ENCODE results near the gene BMP6. TPM values are rescaled to one million over a fixed set of nuclear protein-coding genes. Genes with fewer than 3 reads are reported as not detected.

The BMP6 gene
- total and polyA plus RNA-seq, 10 of the 15 experiments (the other 5 are each of a cell fraction or from before 2014, with no cell fraction given) = 0.02 to 0.15 (median 0.05) TPM; not detected in 5

DNA sequence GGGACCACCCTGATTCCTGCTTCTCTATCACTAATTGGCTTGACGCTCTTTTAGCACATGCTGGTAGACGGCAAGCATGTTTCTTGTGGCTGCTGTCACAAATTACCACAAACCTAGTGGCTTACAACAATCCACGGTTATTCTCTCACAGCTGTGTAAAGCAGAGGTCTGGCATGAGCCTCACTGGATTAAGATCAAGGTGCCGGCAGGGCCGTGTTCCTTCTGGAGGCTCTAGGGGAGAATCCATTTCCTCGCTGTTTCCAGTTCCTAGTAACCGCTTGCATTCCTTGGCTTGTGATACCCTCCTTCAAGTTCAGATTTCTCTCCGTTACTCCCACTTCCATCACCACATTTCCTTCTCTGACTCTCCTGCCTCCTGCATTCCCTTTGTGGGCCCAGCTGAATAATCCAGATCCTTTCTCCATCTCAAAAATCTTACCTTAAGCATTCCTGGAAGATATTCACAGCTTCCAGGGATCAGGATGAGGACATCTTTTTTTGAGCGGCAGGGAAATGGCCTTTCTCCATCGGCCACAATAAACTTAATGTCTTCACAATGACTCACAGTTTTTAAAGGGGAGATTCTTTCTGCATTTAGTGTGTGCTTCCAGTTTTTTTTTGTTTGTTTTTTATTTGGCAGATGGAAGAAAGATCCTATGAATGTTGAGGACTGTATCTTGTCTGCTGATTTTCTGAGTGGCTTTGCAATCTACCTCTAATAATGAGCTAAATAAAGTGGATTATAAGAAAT is 39.9 kb downstream of the BMP6 start:
- no peak overlapping the region for H3K9ac ChIP-seq (ENCODE audit: control insufficient read depth, insufficient read depth, low read length)
- intact Hi-C loops (cut with micrococcal nuclease; ENCODE audit: unreplicated experiment) (no loop called here), in situ Hi-C loops (cut with MboI) (no loop called here)
- RAD21 ChIA-PET (ENCODE audit: unreplicated experiment) = no interaction called here
- ATAC-seq (no peak), FAIRE-seq (no peak), DNase-seq (ENCODE audit: low read depth, low spot score) (no peak)
- no peaks in the 10 kb centered on the region for H3K4me1 ChIP-seq (ENCODE audit: control insufficient read depth, insufficient read depth, low read length)
- H3K4me3 ChIP-seq = no peak overlapping the region
- no peak overlapping the region for H2AFZ ChIP-seq (ENCODE audit: control insufficient read depth, low read depth, low read length)
- POLR2A ChIA-PET = interaction anchor here (0.7 kb wide), 1 partner anchor 1203 kb away, joined by 3 read pairs; no protein-coding TSS in a partner anchor
- no peak for TF ChIP-seq NR2C2 (IDR thresholded peaks at IDR 0.05; ENCODE audit: borderline replicate concordance, control insufficient read depth, insufficient read length, low read depth)
- TF ChIP-seq, protein P1, sequence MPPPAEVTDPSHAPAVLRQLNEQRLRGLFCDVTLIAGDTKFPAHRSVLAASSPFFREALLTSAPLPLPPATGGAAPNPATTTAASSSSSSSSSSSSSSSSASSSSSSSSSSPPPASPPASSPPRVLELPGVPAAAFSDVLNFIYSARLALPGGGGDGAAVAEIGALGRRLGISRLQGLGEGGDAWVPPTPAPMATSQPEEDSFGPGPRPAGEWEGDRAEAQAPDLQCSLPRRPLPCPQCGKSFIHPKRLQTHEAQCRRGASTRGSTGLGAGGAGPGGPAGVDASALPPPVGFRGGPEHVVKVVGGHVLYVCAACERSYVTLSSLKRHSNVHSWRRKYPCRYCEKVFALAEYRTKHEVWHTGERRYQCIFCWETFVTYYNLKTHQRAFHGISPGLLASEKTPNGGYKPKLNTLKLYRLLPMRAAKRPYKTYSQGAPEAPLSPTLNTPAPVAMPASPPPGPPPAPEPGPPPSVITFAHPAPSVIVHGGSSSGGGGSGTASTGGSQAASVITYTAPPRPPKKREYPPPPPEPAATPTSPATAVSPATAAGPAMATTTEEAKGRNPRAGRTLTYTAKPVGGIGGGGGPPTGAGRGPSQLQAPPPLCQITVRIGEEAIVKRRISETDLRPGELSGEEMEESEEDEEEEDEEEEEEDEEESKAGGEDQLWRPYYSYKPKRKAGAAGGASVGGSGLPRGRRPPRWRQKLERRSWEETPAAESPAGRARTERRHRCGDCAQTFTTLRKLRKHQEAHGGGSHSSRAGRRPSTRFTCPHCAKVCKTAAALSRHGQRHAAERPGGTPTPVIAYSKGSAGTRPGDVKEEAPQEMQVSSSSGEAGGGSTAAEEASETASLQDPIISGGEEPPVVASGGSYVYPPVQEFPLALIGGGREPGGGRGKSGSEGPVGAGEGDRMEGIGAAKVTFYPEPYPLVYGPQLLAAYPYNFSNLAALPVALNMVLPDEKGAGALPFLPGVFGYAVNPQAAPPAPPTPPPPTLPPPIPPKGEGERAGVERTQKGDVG (CRISPR knock-in tag; IDR thresholded peaks at IDR 0.05) = no peak
- TF ChIP-seq JUND (IDR thresholded peaks at IDR 0.05; ENCODE audit: low read depth, low read length) = no peak
- no peak for TF ChIP-seq MYB (IDR thresholded peaks at IDR 0.05; ENCODE audit: borderline replicate concordance, low read depth, low read length)
- no peak for TF ChIP-seq RFX5 (IDR thresholded peaks at IDR 0.05; ENCODE audit: low read depth, low read length)
- TF ChIP-seq, protein P2, sequence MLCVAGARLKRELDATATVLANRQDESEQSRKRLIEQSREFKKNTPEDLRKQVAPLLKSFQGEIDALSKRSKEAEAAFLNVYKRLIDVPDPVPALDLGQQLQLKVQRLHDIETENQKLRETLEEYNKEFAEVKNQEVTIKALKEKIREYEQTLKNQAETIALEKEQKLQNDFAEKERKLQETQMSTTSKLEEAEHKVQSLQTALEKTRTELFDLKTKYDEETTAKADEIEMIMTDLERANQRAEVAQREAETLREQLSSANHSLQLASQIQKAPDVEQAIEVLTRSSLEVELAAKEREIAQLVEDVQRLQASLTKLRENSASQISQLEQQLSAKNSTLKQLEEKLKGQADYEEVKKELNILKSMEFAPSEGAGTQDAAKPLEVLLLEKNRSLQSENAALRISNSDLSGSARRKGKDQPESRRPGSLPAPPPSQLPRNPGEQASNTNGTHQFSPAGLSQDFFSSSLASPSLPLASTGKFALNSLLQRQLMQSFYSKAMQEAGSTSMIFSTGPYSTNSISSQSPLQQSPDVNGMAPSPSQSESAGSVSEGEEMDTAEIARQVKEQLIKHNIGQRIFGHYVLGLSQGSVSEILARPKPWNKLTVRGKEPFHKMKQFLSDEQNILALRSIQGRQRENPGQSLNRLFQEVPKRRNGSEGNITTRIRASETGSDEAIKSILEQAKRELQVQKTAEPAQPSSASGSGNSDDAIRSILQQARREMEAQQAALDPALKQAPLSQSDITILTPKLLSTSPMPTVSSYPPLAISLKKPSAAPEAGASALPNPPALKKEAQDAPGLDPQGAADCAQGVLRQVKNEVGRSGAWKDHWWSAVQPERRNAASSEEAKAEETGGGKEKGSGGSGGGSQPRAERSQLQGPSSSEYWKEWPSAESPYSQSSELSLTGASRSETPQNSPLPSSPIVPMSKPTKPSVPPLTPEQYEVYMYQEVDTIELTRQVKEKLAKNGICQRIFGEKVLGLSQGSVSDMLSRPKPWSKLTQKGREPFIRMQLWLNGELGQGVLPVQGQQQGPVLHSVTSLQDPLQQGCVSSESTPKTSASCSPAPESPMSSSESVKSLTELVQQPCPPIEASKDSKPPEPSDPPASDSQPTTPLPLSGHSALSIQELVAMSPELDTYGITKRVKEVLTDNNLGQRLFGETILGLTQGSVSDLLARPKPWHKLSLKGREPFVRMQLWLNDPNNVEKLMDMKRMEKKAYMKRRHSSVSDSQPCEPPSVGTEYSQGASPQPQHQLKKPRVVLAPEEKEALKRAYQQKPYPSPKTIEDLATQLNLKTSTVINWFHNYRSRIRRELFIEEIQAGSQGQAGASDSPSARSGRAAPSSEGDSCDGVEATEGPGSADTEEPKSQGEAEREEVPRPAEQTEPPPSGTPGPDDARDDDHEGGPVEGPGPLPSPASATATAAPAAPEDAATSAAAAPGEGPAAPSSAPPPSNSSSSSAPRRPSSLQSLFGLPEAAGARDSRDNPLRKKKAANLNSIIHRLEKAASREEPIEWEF (IDR thresholded peaks at IDR 0.05; ENCODE audit: insufficient replicate concordance, low read depth, low read length) = no peak
- TF ChIP-seq, protein P3, sequence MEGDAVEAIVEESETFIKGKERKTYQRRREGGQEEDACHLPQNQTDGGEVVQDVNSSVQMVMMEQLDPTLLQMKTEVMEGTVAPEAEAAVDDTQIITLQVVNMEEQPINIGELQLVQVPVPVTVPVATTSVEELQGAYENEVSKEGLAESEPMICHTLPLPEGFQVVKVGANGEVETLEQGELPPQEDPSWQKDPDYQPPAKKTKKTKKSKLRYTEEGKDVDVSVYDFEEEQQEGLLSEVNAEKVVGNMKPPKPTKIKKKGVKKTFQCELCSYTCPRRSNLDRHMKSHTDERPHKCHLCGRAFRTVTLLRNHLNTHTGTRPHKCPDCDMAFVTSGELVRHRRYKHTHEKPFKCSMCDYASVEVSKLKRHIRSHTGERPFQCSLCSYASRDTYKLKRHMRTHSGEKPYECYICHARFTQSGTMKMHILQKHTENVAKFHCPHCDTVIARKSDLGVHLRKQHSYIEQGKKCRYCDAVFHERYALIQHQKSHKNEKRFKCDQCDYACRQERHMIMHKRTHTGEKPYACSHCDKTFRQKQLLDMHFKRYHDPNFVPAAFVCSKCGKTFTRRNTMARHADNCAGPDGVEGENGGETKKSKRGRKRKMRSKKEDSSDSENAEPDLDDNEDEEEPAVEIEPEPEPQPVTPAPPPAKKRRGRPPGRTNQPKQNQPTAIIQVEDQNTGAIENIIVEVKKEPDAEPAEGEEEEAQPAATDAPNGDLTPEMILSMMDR (IDR thresholded peaks at IDR 0.05 in 2 of 3, conservative IDR thresholded peaks at IDR 0.05 in 1 of 3; ENCODE audit: control insufficient read depth in 2 of 3, extremely low read depth in 1 of 3, insufficient read depth in 1 of 3, low read depth in 3 of 3, low read length in 3 of 3) = no peak
- TF ChIP-seq, protein P4, sequence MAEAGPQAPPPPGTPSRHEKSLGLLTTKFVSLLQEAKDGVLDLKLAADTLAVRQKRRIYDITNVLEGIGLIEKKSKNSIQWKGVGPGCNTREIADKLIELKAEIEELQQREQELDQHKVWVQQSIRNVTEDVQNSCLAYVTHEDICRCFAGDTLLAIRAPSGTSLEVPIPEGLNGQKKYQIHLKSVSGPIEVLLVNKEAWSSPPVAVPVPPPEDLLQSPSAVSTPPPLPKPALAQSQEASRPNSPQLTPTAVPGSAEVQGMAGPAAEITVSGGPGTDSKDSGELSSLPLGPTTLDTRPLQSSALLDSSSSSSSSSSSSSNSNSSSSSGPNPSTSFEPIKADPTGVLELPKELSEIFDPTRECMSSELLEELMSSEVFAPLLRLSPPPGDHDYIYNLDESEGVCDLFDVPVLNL (IDR thresholded peaks at IDR 0.05; ENCODE audit: low read depth, low read length) = no peak
- H3K4me2 ChIP-seq (ENCODE audit: control insufficient read depth, insufficient read depth) = no peak overlapping the region
- no peaks in the 10 kb centered on the region for H3K36me3 ChIP-seq (ENCODE audit: control insufficient read depth in 2 of 2, insufficient read depth in 2 of 2, low read length in 1 of 2)
- H3K27ac ChIP-seq (ENCODE audit: control insufficient read depth, insufficient read depth) = no peak overlapping the region
- no peaks in the 10 kb centered on the region for H3K79me2 ChIP-seq (ENCODE audit: control insufficient read depth, insufficient read depth, low read length)
- CTCF ChIA-PET = no interaction called here
- BruUV-seq (replicated peaks) = no TSS peak
- 74% methylated on average over 10 of the region's 10 CpGs for WGBS (ENCODE audit: insufficient coverage, insufficient replicate concordance, low lambda C conversion rate, missing lambda C conversion rate)
- SMC1A ChIA-PET (ENCODE audit: uncharacterized antibody, unreplicated experiment) = no interaction called here
- H3K27me3 ChIP-seq (replicated peaks in 1 of 2; ENCODE audit: control insufficient read depth in 2 of 2, insufficient read depth in 2 of 2, low read length in 1 of 2) = no peaks in the 10 kb centered on the region; a peak in 1 of 4 replicates
- H4K20me1 ChIP-seq (ENCODE audit: control insufficient read depth, insufficient read depth) = no peaks in the 10 kb centered on the region
- no peaks in the 10 kb centered on the region for H3K9me3 ChIP-seq (replicated peaks; ENCODE audit: control insufficient read depth, insufficient read depth, low read length)
